Neural progenitor cell (in vitro differentiated cells): Measurements from ENCODE around the gene STRIP2. TPM values are rescaled to one million over a fixed set of nuclear protein-coding genes. Genes with fewer than 3 reads are reported as not detected.

Experiments
- DNase-seq: peaks from one replicate; pipeline ENCODE4 v3.0.0-alpha.2; 2016; ENCODE audit warnings: low spot score
- H2AFZ ChIP-seq: fragments of 200-600 bp; sonication (generic); replicated peaks from 2 replicates; pipeline ENCODE4 v1.6.1; 2016; ENCODE audit warnings: antibody characterized with exemption
- H3F3A ChIP-seq: fragments of 200-600 bp; sonication (generic); 2 replicates; pipeline ENCODE4 v1.6.1; 2016; ENCODE audit warnings: antibody characterized with exemption, low read depth
- H3K27ac ChIP-seq: fragments of 200-600 bp; sonication (generic); 2 replicates; pipeline ENCODE4 v1.5.1; 2016; ENCODE audit warnings: mild to moderate bottlenecking
- H3K27me3 ChIP-seq: fragments of 200-600 bp; sonication (generic); 2 replicates; pipeline ENCODE4 v1.6.1; 2016; ENCODE audit warnings: mild to moderate bottlenecking, moderate library complexity
- H3K36me3 ChIP-seq: fragments of 200-600 bp; sonication (generic); 2 replicates; pipeline ENCODE4 v1.5.1; 2016
- H3K4me1 ChIP-seq: fragments of 200-600 bp; sonication (generic); 2 replicates; pipeline ENCODE4 v1.6.1; 2016; ENCODE audit warnings: mixed run types
- H3K4me2 ChIP-seq: fragments of 200-600 bp; sonication (generic); 2 replicates; pipeline ENCODE4 v1.6.1; 2016
- H3K4me3 ChIP-seq: fragments of 200-600 bp; sonication (generic); 2 replicates; pipeline ENCODE4 v1.5.1; 2016
- H3K79me2 ChIP-seq: fragments of 200-600 bp; sonication (generic); 2 replicates; pipeline ENCODE4 v1.6.1; 2016; ENCODE audit warnings: low read depth
- H3K9ac ChIP-seq: fragments of 200-600 bp; sonication (generic); 2 replicates; pipeline ENCODE4 v1.6.1; 2016
- H3K9me3 ChIP-seq: fragments of 200-600 bp; sonication (generic); 2 replicates; pipeline ENCODE4 v1.5.1; 2016; ENCODE audit warnings: low read depth
- H4K20me1 ChIP-seq: fragments of 200-600 bp; sonication (generic); 2 replicates; pipeline ENCODE4 v1.6.1; 2016; ENCODE audit warnings: low read depth
- H3K27ac Mint-ChIP-seq: 3 replicates; pipeline ENCODE4 v1.8.0; 2021; ENCODE audit warnings: mixed read lengths
- H3K27me3 Mint-ChIP-seq: 2 replicates; pipeline ENCODE4 v1.8.0; 2022; ENCODE audit warnings: low read depth, mild to moderate bottlenecking, inconsistent platforms, moderate library complexity, mixed read lengths; ENCODE audit not compliant: insufficient read depth
- H3K36me3 Mint-ChIP-seq: 3 replicates; pipeline ENCODE4 v1.8.0; 2021; ENCODE audit warnings: mixed read lengths
- H3K4me1 Mint-ChIP-seq: 3 replicates; pipeline ENCODE4 v1.8.0; 2021; ENCODE audit warnings: mixed read lengths
- H3K4me3 Mint-ChIP-seq: 3 replicates; pipeline ENCODE4 v1.8.0; 2021; ENCODE audit warnings: mild to moderate bottlenecking, moderate library complexity, mixed read lengths
- H3K9me3 Mint-ChIP-seq: 3 replicates; pipeline ENCODE4 v1.8.0; 2020; ENCODE audit warnings: mixed read lengths
- EZH2 ChIP-seq: fragments of 200-600 bp; sonication (generic); IDR thresholded peaks from 2 replicates; pipeline ENCODE4 v1.6.1; 2017; ENCODE audit warnings: antibody characterized with exemption, mild to moderate bottlenecking, moderate library complexity
- EZH2phosphoT487 ChIP-seq: fragments of 200-600 bp; sonication (generic); IDR thresholded peaks from 2 replicates; pipeline ENCODE4 v1.6.1; 2017; ENCODE audit warnings: antibody characterized with exemption
- total RNA-seq: library from RNA; depleted of rRNA; stranded (reverse); fragments of >200 nt; gene quantifications from 2 replicates; pipeline ENCODE4 v1.2.3, GENCODE V29; 2015; ENCODE audit warnings: low replicate concordance
- TF ChIP-seq, protein P1 (sequence below): fragments of 200-600 bp; sonication (generic); IDR thresholded peaks from 2 replicates; pipeline ENCODE4 v1.5.1; 2017; ENCODE audit warnings: antibody characterized with exemption, mild to moderate bottlenecking

STRIP2 gene
- total RNA-seq, 1 donor from 2014 or later, result 11.6 TPM

DNA sequence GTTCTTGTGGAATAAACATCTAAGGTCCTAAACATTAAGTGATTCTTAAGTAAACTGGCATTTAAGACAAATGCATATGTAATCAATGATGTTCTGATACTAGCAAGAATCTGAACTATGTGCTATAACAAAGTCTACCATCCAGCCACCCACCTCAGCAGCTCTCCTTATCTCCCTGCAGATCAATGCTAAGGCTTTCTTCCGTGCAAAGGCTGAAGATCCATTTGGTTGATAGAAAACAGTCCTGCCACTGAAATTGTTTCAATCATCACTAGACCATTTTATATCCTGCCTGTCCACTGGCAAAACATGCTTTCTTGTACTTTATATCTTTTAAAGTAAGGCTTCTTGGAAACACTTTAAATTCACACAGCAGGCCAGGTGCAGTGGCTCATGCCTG is 61.8 kb downstream of the STRIP2 start:
- no peak overlapping the region for H2AFZ ChIP-seq
- no peaks in the 10 kb centered on the region for H3K79me2 ChIP-seq
- Mint-ChIP-seq H3K27me3 (peaks cover 4% of the 10 kb centered on the region), H3K9me3 (no peaks in the 10 kb centered on the region), H3K36me3 (no peaks in the 10 kb centered on the region), H3K27ac (no peak overlapping the region), H3K4me3 (no peak overlapping the region), H3K4me1 (peaks cover 2% of the 10 kb centered on the region)
- no peaks in the 10 kb centered on the region for H3K4me1 ChIP-seq
- TF ChIP-seq, protein P1, sequence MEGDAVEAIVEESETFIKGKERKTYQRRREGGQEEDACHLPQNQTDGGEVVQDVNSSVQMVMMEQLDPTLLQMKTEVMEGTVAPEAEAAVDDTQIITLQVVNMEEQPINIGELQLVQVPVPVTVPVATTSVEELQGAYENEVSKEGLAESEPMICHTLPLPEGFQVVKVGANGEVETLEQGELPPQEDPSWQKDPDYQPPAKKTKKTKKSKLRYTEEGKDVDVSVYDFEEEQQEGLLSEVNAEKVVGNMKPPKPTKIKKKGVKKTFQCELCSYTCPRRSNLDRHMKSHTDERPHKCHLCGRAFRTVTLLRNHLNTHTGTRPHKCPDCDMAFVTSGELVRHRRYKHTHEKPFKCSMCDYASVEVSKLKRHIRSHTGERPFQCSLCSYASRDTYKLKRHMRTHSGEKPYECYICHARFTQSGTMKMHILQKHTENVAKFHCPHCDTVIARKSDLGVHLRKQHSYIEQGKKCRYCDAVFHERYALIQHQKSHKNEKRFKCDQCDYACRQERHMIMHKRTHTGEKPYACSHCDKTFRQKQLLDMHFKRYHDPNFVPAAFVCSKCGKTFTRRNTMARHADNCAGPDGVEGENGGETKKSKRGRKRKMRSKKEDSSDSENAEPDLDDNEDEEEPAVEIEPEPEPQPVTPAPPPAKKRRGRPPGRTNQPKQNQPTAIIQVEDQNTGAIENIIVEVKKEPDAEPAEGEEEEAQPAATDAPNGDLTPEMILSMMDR, result no peak
- TF ChIP-seq EZH2, result no peak
- no peak for TF ChIP-seq EZH2phosphoT487
- no peak overlapping the region for H3K27ac ChIP-seq
- no peaks in the 10 kb centered on the region for H4K20me1 ChIP-seq
- H3K9ac ChIP-seq, result no peak overlapping the region
- H3K9me3 ChIP-seq, result no peaks in the 10 kb centered on the region
- H3K36me3 ChIP-seq, result no peaks in the 10 kb centered on the region
- H3K27me3 ChIP-seq, result peaks cover 9% of the 10 kb centered on the region
- H3K4me2 ChIP-seq, result no peak overlapping the region
- H3K4me3 ChIP-seq, result no peak overlapping the region
- no peaks in the 10 kb centered on the region for H3F3A ChIP-seq
- no peak for DNase-seq

DNA sequence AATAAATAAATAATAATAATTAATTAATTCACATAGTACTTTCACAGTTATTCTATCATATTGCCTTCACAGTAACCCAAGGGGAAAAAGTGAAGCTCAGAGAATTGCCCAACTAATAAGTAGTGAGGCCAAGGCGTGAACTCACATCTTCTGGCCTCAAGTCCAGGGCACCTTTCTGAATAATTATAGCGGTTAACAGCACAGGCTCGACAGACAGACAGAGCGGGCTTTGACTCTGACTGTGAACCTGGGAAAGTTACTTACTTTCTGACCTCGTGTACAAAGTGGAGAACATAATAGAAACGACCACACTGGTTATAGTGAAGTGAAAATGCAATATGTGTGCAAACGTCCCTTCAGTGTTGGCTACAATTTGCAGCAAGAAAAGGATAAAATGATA is 62.4 kb downstream of the STRIP2 start:
- H3F3A ChIP-seq, result no peaks in the 10 kb centered on the region
- no peak overlapping the region for H3K27ac ChIP-seq
- no peak for DNase-seq
- H3K27me3 Mint-ChIP-seq, result peaks cover 7% of the 10 kb centered on the region
- no peaks in the 10 kb centered on the region for H3K36me3 Mint-ChIP-seq
- no peaks in the 10 kb centered on the region for H3K4me1 ChIP-seq
- H3K36me3 ChIP-seq, result no peaks in the 10 kb centered on the region
- H3K27ac Mint-ChIP-seq, result no peak overlapping the region
- no peaks in the 10 kb centered on the region for H3K9me3 Mint-ChIP-seq
- H4K20me1 ChIP-seq, result no peaks in the 10 kb centered on the region
- no peaks in the 10 kb centered on the region for H3K9me3 ChIP-seq
- H3K4me3 ChIP-seq, result no peak overlapping the region
- no peaks in the 10 kb centered on the region for H3K79me2 ChIP-seq
- peaks cover 7% of the 10 kb centered on the region for H3K4me1 Mint-ChIP-seq
- peaks cover 16% of the 10 kb centered on the region for H3K27me3 ChIP-seq
- H2AFZ ChIP-seq, result no peak overlapping the region
- no peak overlapping the region for H3K9ac ChIP-seq
- TF ChIP-seq EZH2phosphoT487 (no peak), EZH2 (no peak)
- TF ChIP-seq, protein P1, result no peak
- no peak overlapping the region for H3K4me2 ChIP-seq
- H3K4me3 Mint-ChIP-seq, result no peak overlapping the region

DNA sequence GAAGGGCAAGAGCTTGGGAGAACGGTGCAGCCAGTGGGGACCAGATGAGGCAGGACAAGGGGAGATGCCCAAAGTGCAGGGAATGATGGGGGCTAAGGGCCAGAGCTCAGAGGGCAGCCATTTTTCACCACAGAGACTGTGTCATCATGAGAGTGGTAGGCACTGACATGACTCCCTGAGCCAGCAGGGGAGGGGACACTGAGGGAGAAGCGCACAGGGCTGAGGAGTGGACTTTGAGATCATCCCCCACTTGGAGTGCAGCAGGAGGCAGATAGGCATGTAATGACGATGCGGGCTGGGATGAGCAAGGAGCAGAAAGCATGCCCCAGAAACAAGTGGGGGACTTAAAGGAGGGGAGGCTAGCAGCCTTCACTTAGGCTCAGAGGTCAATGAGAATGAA is 62.9 kb downstream of the STRIP2 start:
- Histone ChIP-seq H3K4me3 (no peak overlapping the region), H3K36me3 (no peaks in the 10 kb centered on the region), H2AFZ (no peak overlapping the region), H3K9me3 (no peaks in the 10 kb centered on the region), H3F3A (no peaks in the 10 kb centered on the region), H3K27ac (no peak overlapping the region), H3K27me3 (peaks cover 21% of the 10 kb centered on the region), H3K4me1 (no peaks in the 10 kb centered on the region), H3K9ac (no peak overlapping the region), H4K20me1 (no peaks in the 10 kb centered on the region), H3K79me2 (no peaks in the 10 kb centered on the region), H3K4me2 (no peak overlapping the region)
- TF ChIP-seq, protein P1, result no peak
- peaks cover 9% of the 10 kb centered on the region for H3K4me1 Mint-ChIP-seq
- H3K4me3 Mint-ChIP-seq, result no peak overlapping the region
- no peak overlapping the region for H3K27ac Mint-ChIP-seq
- DNase-seq, result no peak
- H3K36me3 Mint-ChIP-seq, result no peaks in the 10 kb centered on the region
- H3K9me3 Mint-ChIP-seq, result no peaks in the 10 kb centered on the region
- peaks cover 7% of the 10 kb centered on the region for H3K27me3 Mint-ChIP-seq

DNA sequence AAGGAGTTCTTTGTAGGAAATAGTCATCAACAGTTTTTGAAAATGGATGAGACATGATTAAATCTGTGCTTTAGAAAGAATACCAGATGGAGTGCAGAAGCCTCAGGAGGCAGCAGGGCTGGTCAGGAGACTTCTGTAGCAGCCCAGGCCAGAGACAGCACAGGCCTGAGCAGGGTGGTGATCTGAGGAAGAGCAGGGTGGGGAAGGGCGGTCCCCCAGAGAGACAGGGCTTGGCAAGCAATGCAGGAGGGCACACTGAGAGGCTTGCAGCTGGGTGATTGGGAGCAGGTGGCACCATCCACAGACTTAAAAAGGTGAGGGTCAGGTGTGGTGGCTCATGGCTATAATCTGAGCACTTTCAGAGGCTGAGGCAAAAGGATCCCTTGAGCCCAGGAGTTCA is 63.8 kb downstream of the STRIP2 start:
- no peak overlapping the region for H3K27ac ChIP-seq
- no peaks in the 10 kb centered on the region for H3K9me3 ChIP-seq
- H3K4me2 ChIP-seq, result no peak overlapping the region
- no peaks in the 10 kb centered on the region for H4K20me1 ChIP-seq
- no peaks in the 10 kb centered on the region for H3K4me1 ChIP-seq
- Mint-ChIP-seq H3K27ac (peak overlapping the region; percentile 14), H3K4me1 (peaks cover 9% of the 10 kb centered on the region), H3K27me3 (peaks cover 7% of the 10 kb centered on the region), H3K4me3 (no peak overlapping the region), H3K36me3 (no peaks in the 10 kb centered on the region), H3K9me3 (no peaks in the 10 kb centered on the region)
- H3F3A ChIP-seq, result peaks cover 7% of the 10 kb centered on the region
- no peaks in the 10 kb centered on the region for H3K36me3 ChIP-seq
- DNase-seq, result no peak
- H3K79me2 ChIP-seq, result no peaks in the 10 kb centered on the region
- H3K9ac ChIP-seq, result no peak overlapping the region
- no peak overlapping the region for H3K4me3 ChIP-seq
- TF ChIP-seq EZH2 (no peak), EZH2phosphoT487 (no peak)
- TF ChIP-seq, protein P1, result no peak
- H3K27me3 ChIP-seq, result peaks cover 29% of the 10 kb centered on the region
- no peak overlapping the region for H2AFZ ChIP-seq
